ENCODE data around the gene SFRP2.

SFRP2 gene

DNA sequence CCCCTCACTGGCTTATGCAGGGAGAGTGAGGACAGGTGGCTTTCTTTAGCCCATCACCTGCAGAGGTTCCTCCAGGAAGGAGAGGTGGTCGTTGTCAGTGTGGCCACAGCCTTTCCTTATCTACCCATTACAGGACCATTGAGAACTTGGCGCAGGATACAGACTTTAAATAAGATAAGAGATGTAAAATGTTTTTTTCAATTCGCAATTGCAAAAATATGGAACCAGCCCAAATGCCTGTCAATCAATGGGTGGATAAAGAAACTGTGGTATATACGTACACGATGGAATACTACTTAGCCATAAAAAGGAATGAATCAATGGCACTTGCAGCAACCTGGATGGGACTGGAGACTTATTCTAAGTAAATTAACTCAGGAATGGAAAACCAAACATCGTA, 22.1 kb downstream of the SFRP2 start:
- no peak for DNase-seq (ENCODE audit: low spot score)

DNA sequence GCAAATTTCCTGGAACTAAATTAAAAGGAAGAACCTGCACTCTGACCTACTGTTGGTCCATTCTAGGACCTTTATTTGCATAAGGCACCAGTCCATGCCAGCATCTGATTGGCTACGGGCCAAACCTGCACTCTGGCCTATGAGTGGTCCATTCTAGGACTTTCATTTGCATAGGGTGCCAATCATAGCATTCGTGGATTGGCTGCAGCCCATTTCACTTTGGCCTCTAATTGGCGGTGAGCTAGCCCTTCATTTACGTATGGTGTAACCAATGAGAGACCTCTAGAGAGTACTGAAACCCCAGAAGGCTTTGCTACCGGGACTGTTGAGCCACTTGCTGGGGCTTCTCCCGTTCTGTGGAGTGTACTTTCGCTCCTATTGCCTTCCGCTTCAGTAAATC, 23.0 kb downstream of the SFRP2 start:
- no peak for DNase-seq (ENCODE audit: low spot score)

- no peak for DNase-seq (ENCODE audit: low spot score)
These were observed 24.1 kb downstream of the SFRP2 start for GRCh38 chr4:153764601-153765368.

GRCh38 chr4:153763404-153763803, 25.5 kb downstream of the SFRP2 start:
- no peak for DNase-seq (ENCODE audit: low spot score)

DNA sequence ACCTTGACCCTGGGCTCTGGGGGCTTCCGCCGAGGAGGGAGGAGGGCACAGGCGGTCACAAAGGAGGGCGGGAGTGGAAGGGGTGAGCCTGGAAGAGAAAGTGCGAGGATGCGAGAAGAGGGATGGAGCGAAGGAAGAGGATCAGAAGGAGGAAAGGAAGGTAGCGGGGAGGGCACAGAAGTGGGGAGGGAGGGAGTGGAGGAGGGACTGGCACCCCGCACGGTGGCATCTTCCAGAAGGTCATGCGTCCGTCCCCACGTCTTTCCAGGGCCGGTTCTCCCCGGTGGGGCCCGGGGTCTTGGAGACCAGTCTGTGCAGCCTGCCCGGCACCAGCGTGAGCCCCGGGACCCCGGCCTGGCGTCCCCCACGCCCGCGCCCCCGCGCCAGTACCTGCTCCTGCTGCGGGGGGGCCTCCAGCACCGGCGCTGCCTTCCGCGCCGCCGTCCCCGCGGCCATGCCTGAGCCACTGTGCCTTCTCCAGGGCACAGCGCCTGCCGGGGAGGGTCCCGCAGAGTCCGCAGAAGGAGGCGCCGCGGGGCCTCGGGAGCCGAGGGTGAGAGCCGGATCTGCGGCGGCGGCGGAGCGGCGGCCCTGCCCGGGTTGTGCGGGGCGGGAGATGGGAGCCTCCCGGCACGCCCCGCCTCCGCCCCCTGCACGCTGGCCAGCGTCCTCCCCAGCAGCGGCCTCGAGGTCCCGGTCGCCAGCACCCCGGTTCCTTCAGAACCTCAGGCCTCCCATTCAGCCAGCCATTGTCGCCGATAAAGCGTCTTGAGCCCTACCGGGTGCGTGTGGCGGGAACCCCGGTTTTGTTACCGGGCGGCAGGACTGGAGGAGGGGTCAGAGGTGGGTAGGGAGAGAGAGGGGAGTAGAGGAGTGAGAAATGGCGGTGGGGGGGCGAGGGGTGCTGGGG, 29.2 kb downstream of the SFRP2 start, which contains the start of gene RNF175:
RNF175 (minus strand) TSS at position 618 of the 910 bp plus-strand sequence; CDS start at position 456, 162 bp downstream.
- DNase-seq (ENCODE audit: low spot score): peak; percentile 67

GRCh38 chr4:153758688-153759406, 30.0 kb downstream of the SFRP2 start:
- no peak for DNase-seq (ENCODE audit: low spot score)

GRCh38 chr4:153758136-153758535, 30.7 kb downstream of the SFRP2 start:
- DNase-seq (ENCODE audit: low spot score): no peak

DNA sequence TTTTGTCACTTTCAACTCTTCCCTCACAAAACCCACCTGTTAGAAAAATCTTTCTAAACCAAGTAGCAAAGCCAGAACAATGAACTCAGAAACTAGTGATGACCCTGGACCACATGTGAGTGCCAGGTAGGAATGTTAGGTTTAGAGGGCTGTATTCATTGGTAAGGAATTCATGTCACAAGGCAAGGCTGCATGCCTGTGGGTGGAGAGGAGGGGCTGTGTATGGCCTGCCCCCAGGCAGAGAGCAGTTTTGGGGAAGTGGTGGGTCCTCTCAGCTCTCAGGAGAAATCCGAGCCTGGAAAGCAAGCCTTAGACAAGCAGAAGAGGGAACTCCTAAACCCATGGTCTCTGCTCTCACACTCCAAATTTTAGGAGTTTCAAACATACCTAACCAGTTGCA, 31.5 kb downstream of the SFRP2 start:
- DNase-seq (ENCODE audit: low spot score): no peak

DNA sequence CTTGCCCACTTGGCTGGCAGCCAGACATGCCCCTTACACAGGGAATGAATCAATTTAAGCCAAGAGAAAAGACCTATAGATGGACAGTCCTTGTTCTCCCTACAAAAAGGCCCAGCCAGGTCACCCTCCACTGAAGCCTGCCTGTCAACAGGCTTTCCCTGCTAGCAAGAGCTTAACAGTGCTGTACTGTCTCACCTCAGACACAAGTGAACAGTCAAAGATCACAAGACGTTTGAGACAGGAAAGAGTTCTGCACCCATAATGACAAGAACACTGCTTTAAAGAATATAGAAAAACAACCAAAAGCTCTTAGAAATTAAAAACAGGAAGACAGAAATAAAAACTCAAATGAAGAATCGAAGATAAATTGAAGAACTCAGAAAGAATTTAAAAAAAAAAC, 33.7 kb downstream of the SFRP2 start:
- DNase-seq (ENCODE audit: low spot score): no peak

GRCh38 chr4:153750197-153750817, 38.6 kb downstream of the SFRP2 start:
- DNase-seq (ENCODE audit: low spot score): peak; percentile 68

- DNase-seq (ENCODE audit: low spot score): peak; percentile 69
These were observed 40.5 kb downstream of the SFRP2 start for GRCh38 chr4:153748378-153748777.

DNA sequence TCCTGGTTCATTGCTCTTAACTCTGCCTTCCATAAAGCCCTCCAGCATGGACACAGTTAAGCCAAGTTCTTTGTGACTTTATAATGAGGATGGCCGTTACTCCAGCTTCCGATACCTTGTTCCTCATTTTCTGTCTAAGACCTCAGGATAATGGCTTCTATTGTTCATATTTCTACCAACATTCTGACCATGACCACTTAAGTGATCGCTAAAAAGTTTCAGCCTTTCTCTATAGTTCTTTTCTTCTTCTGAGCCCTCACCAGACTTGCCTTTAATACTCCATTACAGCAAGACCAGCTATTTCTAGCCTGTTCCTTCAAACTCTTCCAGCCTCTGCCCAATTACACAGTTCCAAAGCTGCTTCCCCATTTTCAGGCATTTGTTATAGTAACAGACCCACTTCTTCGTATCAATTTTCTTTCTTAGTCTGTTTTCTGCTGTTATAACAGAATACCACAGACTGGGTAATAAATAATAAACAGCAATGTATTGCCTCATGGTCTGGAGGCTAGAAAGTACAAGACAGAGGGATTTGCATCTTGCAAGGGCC, 41.4 kb downstream of the SFRP2 start:
- no peak for DNase-seq (ENCODE audit: low spot score)

- DNase-seq (ENCODE audit: low spot score): no peak
These were observed 43.2 kb downstream of the SFRP2 start for GRCh38 chr4:153745651-153746050.

- DNase-seq (ENCODE audit: low spot score): no peak
These were observed 47.3 kb downstream of the SFRP2 start for GRCh38 chr4:153741541-153741940.

DNA sequence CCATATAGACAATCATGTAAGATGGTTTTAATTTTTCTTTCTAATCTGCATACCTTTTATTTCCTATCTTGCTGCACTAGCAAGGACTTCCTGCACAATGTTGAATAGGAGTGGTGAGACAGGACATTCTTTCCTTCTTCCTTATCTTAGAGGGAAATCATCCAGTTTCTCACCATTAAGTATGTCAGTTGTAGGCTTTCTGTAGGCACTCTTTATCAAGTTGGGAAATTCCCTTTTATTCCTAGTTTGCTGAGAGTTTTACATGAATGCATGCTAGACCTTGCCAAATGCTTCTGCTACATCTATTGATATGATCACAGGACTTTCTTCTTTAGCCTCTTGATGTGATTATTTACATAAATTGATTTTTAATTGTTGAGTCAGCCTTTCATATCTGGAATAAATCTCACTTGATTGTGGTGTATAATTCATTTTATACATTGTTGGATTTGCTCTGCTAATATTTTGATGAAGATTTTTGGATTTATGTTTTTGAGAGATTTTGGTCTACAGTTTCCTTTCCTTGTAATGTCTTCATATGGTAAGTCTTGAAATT, 52.9 kb downstream of the SFRP2 start:
- DNase-seq (ENCODE audit: low spot score): no peak

GRCh38 chr4:153733751-153734448, 55.0 kb downstream of the SFRP2 start:
- no peak for DNase-seq (ENCODE audit: low spot score)

- DNase-seq (ENCODE audit: low spot score): peak; percentile 72
These were observed 57.6 kb downstream of the SFRP2 start for GRCh38 chr4:153731239-153731638.

All from GM03348 (cell line).